Measurements from ENCODE around the gene SLC1A3.

GRCh38 chr5:36593867-36594266 lies 12.5 kb upstream of the SLC1A3 start:
- TF ChIP-seq, protein P1, sequence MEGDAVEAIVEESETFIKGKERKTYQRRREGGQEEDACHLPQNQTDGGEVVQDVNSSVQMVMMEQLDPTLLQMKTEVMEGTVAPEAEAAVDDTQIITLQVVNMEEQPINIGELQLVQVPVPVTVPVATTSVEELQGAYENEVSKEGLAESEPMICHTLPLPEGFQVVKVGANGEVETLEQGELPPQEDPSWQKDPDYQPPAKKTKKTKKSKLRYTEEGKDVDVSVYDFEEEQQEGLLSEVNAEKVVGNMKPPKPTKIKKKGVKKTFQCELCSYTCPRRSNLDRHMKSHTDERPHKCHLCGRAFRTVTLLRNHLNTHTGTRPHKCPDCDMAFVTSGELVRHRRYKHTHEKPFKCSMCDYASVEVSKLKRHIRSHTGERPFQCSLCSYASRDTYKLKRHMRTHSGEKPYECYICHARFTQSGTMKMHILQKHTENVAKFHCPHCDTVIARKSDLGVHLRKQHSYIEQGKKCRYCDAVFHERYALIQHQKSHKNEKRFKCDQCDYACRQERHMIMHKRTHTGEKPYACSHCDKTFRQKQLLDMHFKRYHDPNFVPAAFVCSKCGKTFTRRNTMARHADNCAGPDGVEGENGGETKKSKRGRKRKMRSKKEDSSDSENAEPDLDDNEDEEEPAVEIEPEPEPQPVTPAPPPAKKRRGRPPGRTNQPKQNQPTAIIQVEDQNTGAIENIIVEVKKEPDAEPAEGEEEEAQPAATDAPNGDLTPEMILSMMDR (IDR thresholded peaks at IDR 0.05), result no peak
- no peak for TF ChIP-seq EZH2 (IDR thresholded peaks at IDR 0.05)
